ENCODE measurements around the gene NXF1.
A peak's percentile ranks its signal among the peaks of the same experiment; 100 is the strongest.
"Not testable (repeated sequence)": the region's sequence is repeated elsewhere in the genome, so short reads cannot be mapped to it uniquely, and the experiment has no call there.

NXF1 gene

GRCh38 chr11:62805076-62805892, at the start of gene NXF1:
Gene NXF1, minus strand, starts transcription at chr11:62805440. Its CDS starts 84 bp downstream, at chr11:62805356.
- peak; percentile 83 to 98 for DNase-seq

DNA sequence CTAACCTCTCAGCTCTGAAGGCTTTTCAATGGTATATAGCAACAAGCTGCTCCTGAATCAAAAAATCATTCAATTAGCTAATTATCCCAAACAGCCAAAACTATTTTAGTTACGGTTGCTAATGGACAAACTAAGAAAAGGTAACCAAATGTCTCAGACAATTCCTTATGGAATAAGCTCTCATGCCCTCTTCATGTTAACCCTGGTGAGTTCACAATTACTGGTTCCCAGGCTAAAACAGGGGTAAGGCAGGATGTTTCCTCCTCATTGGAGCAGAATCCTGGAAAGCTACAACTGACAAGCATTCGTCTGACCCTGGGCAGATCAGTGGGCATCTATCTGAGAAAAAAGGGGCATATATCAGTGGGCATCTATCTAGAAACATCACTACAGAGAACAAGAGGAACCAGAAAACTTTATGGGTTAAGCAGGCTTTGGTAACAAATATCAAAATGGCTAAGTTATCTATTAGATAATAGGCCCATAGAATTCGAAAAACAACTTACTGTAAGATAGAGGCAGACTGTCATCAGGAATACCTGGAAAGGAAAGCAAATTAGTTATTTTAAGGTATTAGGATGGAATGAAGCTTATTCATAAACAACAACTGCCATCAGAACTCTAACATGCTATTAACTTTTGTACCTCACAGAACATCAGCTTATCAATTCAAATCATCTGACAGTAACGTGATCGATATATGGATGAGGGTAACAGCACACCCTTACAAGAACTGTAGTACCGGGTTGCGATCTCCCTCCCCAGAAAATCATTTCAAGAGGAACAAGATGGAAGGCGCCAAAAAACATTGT, 49.0 kb upstream of the NXF1 start:
- no peak for DNase-seq

DNA sequence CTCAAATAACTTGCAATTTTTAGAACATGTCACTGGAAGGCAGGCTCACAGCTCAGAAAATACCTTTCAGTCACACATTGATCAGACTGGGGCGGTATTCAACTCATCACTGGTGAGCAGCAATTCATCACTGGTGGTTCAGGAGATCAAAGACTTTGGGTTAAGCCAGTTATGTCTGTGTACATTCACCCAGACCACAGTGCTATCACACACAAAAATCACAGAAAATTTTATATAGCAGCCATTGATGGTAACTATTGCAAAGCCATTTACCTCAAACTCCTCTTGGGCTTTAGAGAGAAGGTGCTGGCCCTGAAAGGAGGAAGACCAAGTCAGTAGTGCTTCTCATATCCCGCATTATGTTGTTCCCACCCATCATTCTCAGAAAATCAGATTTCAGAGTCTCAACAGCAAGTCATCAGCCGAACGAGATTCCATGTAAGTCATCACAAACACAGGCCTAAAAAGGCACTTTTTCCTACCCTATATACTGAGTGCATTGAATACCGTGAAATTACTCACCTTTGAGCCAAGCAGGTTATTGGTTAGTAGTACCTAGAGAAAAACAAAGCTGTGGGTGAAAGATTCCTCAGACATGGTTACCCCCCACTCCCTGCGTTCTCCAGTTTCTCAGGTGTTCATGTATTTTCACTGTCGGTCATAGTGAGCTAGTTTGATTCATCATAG, 48.2 kb upstream of the NXF1 start:
- no peak for DNase-seq

GRCh38 chr11:62852523-62853188, 47.4 kb upstream of the NXF1 start:
- DNase-seq: no peak

- peak; percentile 41 to 50 for DNase-seq
Measured at GRCh38 chr11:62851807-62852522, 46.7 kb upstream of the NXF1 start.

- no peak for DNase-seq
Measured at GRCh38 chr11:62850911-62851806, 45.9 kb upstream of the NXF1 start.

DNA sequence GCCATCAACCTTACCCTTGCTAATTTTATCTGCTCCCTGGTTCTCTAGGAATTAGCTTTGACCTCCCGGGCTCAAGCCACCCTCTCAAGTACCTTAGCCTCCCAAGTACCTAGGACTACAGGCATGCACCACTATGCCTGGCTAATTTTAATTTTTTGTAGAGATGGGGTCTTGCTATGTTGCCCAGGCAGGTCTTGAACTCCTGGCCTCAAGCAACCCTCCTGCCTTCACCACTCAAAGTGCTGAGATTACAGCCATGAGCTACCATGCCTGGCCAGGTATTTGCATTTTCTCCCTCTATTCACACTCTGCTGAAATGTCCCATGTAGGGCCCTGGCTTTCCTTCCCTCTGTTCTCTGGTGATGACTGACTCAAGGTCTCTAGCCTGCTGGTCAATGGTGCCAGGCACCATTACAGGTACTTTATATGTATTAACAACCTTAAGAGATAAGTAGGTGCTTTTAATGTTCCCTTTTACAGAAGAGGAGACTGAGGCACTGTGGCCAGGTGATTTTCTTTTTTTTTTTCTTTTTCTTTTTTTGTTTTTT, 42.6 kb upstream of the NXF1 start:
- DNase-seq: no peak

- no peak for DNase-seq
Measured at GRCh38 chr11:62846177-62846576, 40.9 kb upstream of the NXF1 start.

DNA sequence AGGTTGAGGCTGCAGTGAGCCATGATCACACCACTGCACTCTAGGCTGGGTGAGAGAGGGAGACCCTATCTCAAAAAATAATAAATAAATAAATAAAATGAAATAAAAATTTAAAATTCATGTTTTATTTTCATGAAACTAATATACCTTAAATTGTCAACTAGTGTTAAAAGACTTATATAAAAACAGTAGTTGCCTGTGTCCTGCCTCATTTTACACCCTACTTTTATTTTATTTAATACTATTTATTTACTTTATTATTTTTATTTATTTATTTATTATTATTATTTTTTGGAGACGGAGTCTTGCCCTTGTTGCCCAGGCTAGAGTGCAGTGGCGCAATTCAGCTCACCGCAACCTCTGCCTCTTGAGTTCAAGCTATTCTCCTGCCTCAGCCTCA, 38.9 kb upstream of the NXF1 start:
- no peak for DNase-seq

- DNase-seq: no peak
Measured at GRCh38 chr11:62843466-62843865, 38.2 kb upstream of the NXF1 start.

- not testable (repeated sequence) for DNase-seq
Measured at GRCh38 chr11:62842891-62843290, 37.7 kb upstream of the NXF1 start.

DNA sequence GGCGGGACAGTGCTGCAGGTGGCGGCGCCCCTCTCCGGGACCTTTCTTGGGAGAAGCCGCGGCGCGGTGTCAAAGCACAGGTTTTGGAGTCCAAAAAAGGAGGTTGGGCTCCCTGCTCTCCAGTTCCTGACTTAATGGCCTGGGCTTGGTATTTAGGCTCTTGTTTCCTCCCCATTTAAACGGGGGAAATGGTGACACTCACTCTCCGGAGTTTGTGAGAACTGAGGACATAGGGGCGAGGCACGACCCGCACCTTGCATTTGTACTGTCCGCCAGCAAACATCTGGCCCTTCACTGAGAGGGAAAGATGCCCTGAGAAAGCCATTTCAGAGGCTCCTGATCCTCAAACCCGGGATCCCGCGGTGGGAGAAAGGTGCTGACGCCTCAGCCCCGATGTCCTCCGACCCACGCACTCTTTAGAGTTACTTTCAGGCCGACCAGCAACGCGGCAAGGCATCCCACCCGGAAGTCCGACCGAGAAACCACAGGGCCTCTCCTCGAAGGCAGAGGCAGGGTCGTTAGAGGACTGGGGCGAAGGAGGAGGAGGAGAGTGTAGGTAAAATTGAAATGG, 37.0 kb upstream of the NXF1 start:
- DNase-seq: no peak

DNA sequence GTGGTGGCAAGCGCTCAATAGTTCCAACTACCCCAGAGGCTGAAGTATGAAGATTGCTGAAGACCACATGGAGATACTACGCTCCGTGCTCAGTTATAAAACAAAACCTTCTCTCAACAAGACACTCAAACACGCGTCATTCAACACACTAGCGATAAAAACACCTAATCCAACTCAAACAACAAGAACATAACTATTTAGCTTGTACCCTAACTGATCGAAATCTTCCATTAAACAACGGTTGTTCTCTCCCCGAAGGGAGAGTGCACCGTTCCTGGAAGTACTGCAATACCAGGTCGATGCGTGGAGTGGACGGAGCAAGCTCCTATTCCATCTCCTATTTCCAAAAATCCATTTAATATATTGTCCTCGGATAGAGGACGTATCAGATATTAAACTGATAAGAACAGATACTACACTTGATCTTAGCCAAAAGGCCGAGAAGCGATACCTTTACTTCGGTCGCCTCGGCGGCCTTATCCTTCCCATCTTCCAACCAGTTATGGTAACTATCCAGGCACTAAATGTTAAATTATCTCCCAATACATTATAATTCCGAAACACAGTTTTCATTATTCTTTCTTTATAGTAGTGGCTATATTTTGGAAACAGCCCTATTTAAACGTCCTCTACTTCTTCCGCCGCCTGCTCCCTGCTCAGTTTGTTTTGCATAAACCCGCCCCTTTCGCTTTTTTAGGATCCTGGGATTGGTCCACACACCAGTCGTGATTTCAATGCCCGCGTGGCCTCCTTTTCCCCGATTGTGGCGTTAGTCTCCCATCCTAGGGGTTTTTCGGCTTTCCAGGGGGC, 36.3 kb upstream of the NXF1 start:
- DNase-seq: peak; percentile 99 to 100

GRCh38 chr11:62840721-62841360, 35.6 kb upstream of the NXF1 start:
- DNase-seq: peak; percentile 98 to 100

- DNase-seq: peak; percentile 94 to 98
Measured at GRCh38 chr11:62839050-62839945, 34.1 kb upstream of the NXF1 start, which contains the start of gene WDR74. Gene WDR74, minus strand, starts transcription at chr11:62839590. Its CDS starts 20 bp downstream, at chr11:62839570.

- no peak for DNase-seq
Measured at GRCh38 chr11:62835336-62835735, 30.1 kb upstream of the NXF1 start.

DNA sequence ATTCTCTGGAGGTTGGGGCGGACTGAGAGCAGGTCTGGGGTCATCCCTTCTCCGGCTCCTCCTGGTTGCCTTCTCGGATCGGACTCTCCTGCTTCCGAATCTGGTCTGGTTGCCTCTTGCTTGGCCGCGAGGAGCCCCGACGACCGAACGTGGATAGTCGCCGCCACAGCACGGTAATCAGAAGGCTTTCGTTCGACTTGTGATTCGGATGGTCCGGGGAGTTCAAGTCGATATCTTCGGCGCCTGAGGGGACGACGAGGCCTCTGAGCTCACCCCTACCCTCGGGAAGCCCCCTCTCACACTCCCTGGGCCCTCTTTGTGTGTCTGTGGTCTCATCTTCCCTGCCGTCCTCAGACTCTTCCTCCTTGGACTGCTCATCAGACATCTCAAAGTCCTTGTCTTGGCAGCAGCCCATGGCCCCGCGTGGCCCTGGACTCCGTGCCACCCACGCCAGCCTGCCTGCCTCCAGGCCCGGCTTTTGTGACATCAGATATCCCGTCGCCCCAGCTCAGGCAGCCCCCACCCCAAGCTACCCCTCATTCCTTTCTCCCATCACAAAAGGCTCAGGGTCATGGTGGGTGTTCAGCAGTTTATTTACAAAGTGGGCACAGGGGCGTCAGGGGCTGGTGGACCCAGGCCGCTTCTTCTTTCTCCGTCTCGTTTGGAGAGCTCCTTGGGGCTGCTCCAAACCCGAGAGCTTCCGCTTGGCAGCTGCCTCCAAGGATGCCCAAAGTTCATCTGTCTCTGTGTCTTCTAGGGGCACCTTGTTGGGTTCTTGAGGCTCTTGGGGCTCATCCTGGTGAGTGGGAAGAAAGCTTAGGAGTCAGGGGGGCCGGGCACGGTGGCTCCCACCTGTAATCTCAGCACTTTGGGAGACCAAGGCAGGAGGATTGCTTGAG, 27.3 kb upstream of the NXF1 start, which contains the start of gene TEX54:
Gene TEX54, minus strand, starts transcription at position 506 of the 899 bp plus-strand sequence.
- peak in 1 of 2 experiments; percentile 85 for DNase-seq

All from NCI-H526 (cell line).